Duodenal mucosa (tissue), 2 donors: ENCODE data around the gene PDCD10.

Source experiments
- H3K27ac ChIP-seq: one replicate; pipeline ENCODE4 v1.7.0; 2013; ENCODE audit warnings: low read depth, low read length
- H3K27me3 ChIP-seq, 2 donors: one replicate each; pipeline ENCODE4 v1.7.0; 2013; ENCODE audit warnings: low read length in 2 of 2, control low read depth in 1 of 2; ENCODE audit not compliant: insufficient read depth in 2 of 2, control insufficient read depth in 1 of 2
- H3K36me3 ChIP-seq, 2 donors: one replicate each; pipeline ENCODE4 v1.7.0; 2013; ENCODE audit warnings: low read length in 2 of 2, control low read depth in 1 of 2; ENCODE audit not compliant: insufficient read depth in 2 of 2, control insufficient read depth in 1 of 2
- H3K4me1 ChIP-seq, 2 donors: one replicate each; pipeline ENCODE4 v1.7.0; 2013; ENCODE audit warnings: low read length in 2 of 2, control low read depth in 1 of 2; ENCODE audit not compliant: insufficient read depth in 2 of 2, control insufficient read depth in 1 of 2
- H3K4me3 ChIP-seq, 2 donors: one replicate each; pipeline ENCODE4 v1.7.0; 2013; ENCODE audit warnings: low read length in 2 of 2, low read depth in 1 of 2
- H3K9ac ChIP-seq, 2 donors: one replicate each; pipeline ENCODE4 v1.7.0; 2013; ENCODE audit warnings: low read length in 2 of 2, low read depth in 1 of 2
- H3K9me3 ChIP-seq, 2 donors: one replicate each; pipeline ENCODE4 v1.7.0; 2013; ENCODE audit warnings: low read length in 2 of 2, control low read depth in 1 of 2; ENCODE audit not compliant: control insufficient read depth in 1 of 2

Gene PDCD10

DNA sequence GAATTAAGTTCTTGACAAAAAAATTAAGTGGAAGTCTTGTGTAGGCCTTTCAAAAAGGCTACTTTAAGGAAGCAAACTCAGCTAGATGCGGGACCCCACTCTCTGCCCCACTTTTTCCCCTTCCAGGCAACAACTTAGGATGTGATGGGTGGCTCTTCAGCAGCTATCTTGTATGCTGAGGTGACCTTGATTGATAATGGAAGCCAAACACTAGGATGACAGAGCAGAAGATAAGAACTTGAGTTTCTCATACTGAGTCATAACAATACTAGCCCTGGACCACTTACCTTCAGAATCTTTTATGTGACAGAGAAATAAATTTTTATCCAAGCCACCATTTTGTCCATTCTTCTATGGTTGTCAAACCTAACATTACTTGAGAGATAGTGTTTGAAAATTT lies 16.1 kb downstream of the PDCD10 start:
- H3K4me3 ChIP-seq, result no peak overlapping the region
- no peak overlapping the region for H3K9ac ChIP-seq
- peaks cover 8 to 14% of the 10 kb centered on the region in 2 donors for H3K4me1 ChIP-seq
- peaks cover 7 to 24% of the 10 kb centered on the region in 2 donors for H3K36me3 ChIP-seq
- no peaks in the 10 kb centered on the region for H3K27me3 ChIP-seq
- H3K9me3 ChIP-seq, result no peaks in the 10 kb centered on the region
- H3K27ac ChIP-seq, result no peak overlapping the region

DNA sequence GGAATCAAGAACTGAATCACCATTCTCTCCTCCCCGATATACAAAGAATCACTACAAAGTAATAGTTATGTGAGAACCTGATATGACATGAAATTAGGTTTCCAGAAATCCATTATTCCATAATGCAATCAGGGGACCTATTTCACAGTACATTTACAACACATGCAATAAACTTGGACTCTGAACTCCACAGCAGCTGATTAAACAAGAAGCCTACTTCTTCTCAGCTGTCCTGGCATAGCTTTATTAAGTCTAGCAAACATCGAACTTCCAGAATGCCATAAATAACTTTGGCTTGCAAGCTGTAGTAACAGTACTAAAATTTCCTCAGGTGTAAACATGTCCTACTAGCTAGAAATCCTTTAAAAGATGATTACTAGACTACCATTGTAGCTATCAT lies 17.8 kb downstream of the PDCD10 start:
- Histone ChIP-seq H3K9ac (no peak overlapping the region), H3K36me3 (peaks cover 7 to 25% of the 10 kb centered on the region in 2 donors), H3K4me3 (no peak overlapping the region), H3K4me1 (peaks cover 4 to 8% of the 10 kb centered on the region in 2 donors), H3K9me3 (no peaks in the 10 kb centered on the region), H3K27ac (no peak overlapping the region), H3K27me3 (no peaks in the 10 kb centered on the region)

DNA sequence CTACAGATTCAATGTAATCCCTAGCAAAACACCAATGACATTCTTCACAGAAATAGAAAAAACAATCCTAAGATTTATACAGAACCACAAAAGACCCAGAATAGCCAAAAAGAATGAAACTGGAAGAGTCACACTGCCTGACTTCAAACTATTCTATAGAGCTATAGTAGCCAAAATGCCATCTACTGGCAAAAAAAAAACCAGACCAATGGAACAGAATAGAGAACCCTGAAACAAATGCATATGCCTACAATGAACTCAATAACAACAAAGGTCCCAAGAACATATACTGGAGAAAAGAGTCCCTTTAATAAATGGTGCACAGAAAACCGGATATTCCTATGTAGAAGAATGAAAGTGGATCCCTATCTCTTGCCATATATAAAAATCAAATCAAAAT lies 19.8 kb downstream of the PDCD10 start:
- Histone ChIP-seq H3K9ac (no peak overlapping the region), H3K27me3 (no peaks in the 10 kb centered on the region), H3K9me3 (no peaks in the 10 kb centered on the region), H3K36me3 (peaks cover 7 to 41% of the 10 kb centered on the region in 2 donors), H3K4me3 (no peak overlapping the region), H3K27ac (no peak overlapping the region), H3K4me1 (peaks cover 4 to 8% of the 10 kb centered on the region in 2 donors)

- no peaks in the 10 kb centered on the region for H3K27me3 ChIP-seq
- no peak overlapping the region for H3K4me3 ChIP-seq
- H3K4me1 ChIP-seq, result peaks cover 4 to 8% of the 10 kb centered on the region in 2 donors
- H3K36me3 ChIP-seq, result peaks cover 6 to 38% of the 10 kb centered on the region in 2 donors
- no peak overlapping the region for H3K27ac ChIP-seq
- no peaks in the 10 kb centered on the region for H3K9me3 ChIP-seq
- H3K9ac ChIP-seq, result no peak overlapping the region
Measured at GRCh38 chr3:167712445-167712844, 22.2 kb downstream of the PDCD10 start.

DNA sequence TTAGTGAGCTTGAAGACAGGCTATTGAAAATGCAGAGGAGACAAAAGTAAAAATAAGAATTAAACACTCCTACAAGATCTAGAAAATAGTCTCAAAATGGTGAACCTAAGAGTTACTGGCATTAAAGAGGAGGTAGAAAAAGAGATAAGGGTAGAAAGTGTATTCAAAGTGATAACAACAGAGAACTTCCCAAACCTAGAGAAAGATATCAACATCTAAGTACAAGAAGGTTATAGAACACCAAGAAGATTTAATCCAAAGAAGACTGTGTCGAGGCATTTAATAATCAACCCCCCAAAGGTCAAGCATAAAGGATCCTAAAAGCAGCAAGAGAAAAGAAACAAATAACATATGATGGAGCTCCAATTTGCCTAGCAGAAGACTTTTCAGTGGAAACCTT lies 23.3 kb downstream of the PDCD10 start:
- Histone ChIP-seq H3K4me3 (no peak overlapping the region), H3K36me3 (peaks cover 6 to 38% of the 10 kb centered on the region in 2 donors), H3K4me1 (no peaks in the 10 kb centered on the region), H3K27ac (no peak overlapping the region), H3K9me3 (no peaks in the 10 kb centered on the region), H3K9ac (no peak overlapping the region), H3K27me3 (no peaks in the 10 kb centered on the region)

DNA sequence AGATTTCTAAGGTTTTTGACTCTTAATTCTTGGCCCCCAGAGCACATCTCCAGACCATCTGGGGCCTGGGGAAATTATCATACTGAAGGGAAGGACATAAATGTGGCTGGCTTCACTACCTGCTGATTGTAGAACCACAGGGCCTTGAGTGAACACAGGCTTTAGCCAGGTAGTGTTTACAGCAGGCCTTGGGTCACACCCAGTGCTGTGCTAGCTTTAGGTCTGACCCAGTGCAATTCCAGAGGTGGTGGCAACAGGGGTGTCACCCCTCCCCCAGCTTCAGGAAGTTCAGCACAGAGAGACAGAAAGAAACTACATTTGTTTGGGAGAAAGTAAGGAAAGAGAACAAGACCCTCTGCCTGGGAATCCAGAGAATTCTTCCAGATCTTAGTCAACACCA lies 24.1 kb downstream of the PDCD10 start:
- H3K27ac ChIP-seq, result no peak overlapping the region
- no peaks in the 10 kb centered on the region for H3K4me1 ChIP-seq
- no peak overlapping the region for H3K9ac ChIP-seq
- H3K36me3 ChIP-seq, result peaks cover 6 to 33% of the 10 kb centered on the region in 2 donors
- no peaks in the 10 kb centered on the region for H3K27me3 ChIP-seq
- no peak overlapping the region for H3K4me3 ChIP-seq
- H3K9me3 ChIP-seq, result no peaks in the 10 kb centered on the region

DNA sequence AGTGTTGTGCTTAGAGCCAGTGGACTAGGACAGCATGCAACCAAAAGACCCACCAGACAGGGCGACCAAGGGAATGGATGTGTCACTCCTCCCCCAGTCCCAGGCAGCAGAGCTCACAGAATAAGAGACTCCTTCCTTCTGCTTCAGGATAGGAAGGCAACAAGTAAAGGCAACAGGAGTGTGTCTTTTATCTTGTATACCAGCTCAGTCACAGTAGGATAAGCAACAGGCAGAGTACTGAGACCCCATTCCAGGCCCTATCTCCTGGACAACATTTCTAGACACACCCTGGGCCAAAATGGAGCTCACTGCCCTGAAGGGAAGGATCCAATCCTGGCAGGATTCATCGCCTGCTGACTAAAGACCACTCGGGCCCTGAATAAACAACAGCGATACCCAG lies 25.0 kb downstream of the PDCD10 start:
- Histone ChIP-seq H3K9me3 (no peaks in the 10 kb centered on the region), H3K9ac (no peak overlapping the region), H3K27me3 (no peaks in the 10 kb centered on the region), H3K36me3 (peaks cover 6 to 31% of the 10 kb centered on the region in 2 donors), H3K27ac (no peak overlapping the region), H3K4me3 (no peak overlapping the region), H3K4me1 (no peaks in the 10 kb centered on the region)

DNA sequence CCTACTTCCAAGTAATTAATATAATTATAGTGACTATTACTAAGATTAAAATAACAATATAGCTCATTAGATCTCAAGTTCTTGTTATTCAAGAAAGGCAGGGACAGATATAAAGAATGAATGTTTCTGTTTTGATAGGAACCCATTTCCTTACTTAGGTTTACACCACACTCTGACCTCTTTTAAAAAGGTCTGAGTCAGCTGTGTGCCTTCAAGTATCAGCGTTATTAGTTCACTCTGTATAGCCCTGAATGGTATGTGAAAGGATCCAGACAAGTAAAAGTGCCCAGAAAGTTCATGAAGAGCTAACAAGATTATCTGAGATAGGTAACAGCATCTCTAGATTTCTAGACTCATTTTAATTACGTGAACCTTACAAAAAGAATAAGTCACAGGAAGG lies 28.9 kb downstream of the PDCD10 start:
- Histone ChIP-seq H3K9me3 (no peaks in the 10 kb centered on the region), H3K27me3 (no peaks in the 10 kb centered on the region), H3K4me1 (no peaks in the 10 kb centered on the region), H3K36me3 (peaks cover 6 to 29% of the 10 kb centered on the region in 2 donors), H3K4me3 (no peak overlapping the region), H3K9ac (no peak overlapping the region), H3K27ac (no peak overlapping the region)

- H3K9ac ChIP-seq, result no peak overlapping the region
- H3K27me3 ChIP-seq, result no peaks in the 10 kb centered on the region
- no peaks in the 10 kb centered on the region for H3K9me3 ChIP-seq
- H3K27ac ChIP-seq, result no peak overlapping the region
- peaks cover 0 to 5% of the 10 kb centered on the region in 2 donors for H3K4me1 ChIP-seq
- peaks cover 0 to 11% of the 10 kb centered on the region in 2 donors for H3K36me3 ChIP-seq
- H3K4me3 ChIP-seq, result no peak overlapping the region
Measured at GRCh38 chr3:167700926-167701325, 33.8 kb downstream of the PDCD10 start.

GRCh38 chr3:167700046-167700445 lies 34.6 kb downstream of the PDCD10 start:
- Histone ChIP-seq H3K4me3 (no peak overlapping the region), H3K4me1 (peaks cover 0 to 5% of the 10 kb centered on the region in 2 donors), H3K36me3 (peaks cover under 1 to 13% of the 10 kb centered on the region in 2 donors), H3K27ac (no peak overlapping the region), H3K27me3 (no peaks in the 10 kb centered on the region), H3K9me3 (no peaks in the 10 kb centered on the region), H3K9ac (no peak overlapping the region)

- no peaks in the 10 kb centered on the region for H3K9me3 ChIP-seq
- H3K27me3 ChIP-seq, result no peaks in the 10 kb centered on the region
- H3K9ac ChIP-seq, result no peak overlapping the region
- H3K4me3 ChIP-seq, result no peak overlapping the region
- peaks cover 0 to 1% of the 10 kb centered on the region in 2 donors for H3K4me1 ChIP-seq
- H3K27ac ChIP-seq, result no peak overlapping the region
- H3K36me3 ChIP-seq, result peaks cover 7 to 28% of the 10 kb centered on the region in 2 donors
Measured at GRCh38 chr3:167694121-167694520, 40.6 kb downstream of the PDCD10 start.
